GM10266 (cell line): ENCODE results near the gene LRP1B.

Experiments used
- DNase-seq: peaks from one replicate; pipeline ENCODE4 v3.0.0; 2012; ENCODE audit errors: extremely low spot score
- TF ChIP-seq, protein P1 (sequence below): IDR thresholded peaks from 2 replicates; pipeline ENCODE4 v1.5.1; 2012; ENCODE audit warnings: mild to moderate bottlenecking, low read depth; ENCODE audit not compliant: control insufficient read depth, insufficient read depth; ENCODE audit errors: missing control alignments

The LRP1B gene

DNA sequence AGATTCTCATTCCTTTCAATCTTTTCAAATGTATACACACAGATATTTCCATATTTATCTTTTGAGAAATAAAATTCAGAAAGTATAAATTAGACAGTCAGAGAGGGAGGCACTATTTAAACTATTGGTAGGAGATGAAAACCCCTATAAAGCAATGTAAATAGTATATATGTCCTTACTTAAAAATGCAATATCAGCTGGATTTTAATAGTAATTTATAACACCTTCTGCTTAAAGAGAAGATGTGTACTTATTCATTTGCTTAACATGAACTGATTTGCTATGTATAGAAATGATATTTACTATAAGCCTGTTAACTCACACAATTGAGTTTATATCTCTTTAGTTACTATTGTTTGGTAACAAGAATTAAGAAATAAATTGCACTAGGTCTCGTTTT is 163.3 kb downstream of the LRP1B start:
- no peak for DNase-seq
- TF ChIP-seq, protein P1, sequence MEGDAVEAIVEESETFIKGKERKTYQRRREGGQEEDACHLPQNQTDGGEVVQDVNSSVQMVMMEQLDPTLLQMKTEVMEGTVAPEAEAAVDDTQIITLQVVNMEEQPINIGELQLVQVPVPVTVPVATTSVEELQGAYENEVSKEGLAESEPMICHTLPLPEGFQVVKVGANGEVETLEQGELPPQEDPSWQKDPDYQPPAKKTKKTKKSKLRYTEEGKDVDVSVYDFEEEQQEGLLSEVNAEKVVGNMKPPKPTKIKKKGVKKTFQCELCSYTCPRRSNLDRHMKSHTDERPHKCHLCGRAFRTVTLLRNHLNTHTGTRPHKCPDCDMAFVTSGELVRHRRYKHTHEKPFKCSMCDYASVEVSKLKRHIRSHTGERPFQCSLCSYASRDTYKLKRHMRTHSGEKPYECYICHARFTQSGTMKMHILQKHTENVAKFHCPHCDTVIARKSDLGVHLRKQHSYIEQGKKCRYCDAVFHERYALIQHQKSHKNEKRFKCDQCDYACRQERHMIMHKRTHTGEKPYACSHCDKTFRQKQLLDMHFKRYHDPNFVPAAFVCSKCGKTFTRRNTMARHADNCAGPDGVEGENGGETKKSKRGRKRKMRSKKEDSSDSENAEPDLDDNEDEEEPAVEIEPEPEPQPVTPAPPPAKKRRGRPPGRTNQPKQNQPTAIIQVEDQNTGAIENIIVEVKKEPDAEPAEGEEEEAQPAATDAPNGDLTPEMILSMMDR = no peak

DNA sequence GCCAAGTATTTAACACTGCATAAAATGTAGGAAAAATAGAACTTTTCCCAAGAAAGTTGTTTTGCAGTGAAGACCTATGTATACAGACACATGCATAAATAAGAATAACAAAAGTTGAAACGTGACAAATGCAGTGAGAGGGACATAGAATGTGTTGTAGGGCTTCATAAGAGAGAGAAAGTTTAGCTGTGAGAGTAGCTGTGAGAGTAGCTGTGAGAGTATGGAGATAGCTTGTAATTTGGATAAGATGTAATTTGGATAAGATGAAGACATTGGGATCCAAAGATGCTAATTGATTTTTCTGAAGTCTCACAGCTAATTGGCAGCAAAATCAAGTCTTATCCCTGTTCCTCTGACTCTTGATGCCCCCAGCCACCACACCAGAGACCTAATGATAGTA is 170.9 kb downstream of the LRP1B start:
- DNase-seq = no peak
- TF ChIP-seq, protein P1 = no peak

DNA sequence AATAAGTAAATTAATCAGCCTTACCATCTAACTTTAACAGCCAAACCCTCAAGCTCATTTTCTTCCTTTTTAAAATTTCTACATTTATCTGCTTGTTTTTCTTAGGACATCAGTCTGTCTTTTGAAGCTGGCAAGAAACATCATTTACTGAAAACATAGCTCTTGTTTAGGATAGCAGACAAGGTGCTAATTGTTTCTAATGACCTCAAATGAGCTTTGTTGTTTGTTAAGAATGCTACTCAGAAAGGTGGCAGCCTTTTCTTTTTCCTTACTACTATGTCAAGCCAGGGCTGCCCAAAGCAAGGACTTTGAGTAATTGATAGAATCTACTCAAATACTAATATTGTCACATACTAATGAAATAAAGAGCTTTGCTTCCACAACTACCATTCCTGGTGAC is 171.8 kb downstream of the LRP1B start:
- no peak for DNase-seq
- TF ChIP-seq, protein P1 = no peak

DNA sequence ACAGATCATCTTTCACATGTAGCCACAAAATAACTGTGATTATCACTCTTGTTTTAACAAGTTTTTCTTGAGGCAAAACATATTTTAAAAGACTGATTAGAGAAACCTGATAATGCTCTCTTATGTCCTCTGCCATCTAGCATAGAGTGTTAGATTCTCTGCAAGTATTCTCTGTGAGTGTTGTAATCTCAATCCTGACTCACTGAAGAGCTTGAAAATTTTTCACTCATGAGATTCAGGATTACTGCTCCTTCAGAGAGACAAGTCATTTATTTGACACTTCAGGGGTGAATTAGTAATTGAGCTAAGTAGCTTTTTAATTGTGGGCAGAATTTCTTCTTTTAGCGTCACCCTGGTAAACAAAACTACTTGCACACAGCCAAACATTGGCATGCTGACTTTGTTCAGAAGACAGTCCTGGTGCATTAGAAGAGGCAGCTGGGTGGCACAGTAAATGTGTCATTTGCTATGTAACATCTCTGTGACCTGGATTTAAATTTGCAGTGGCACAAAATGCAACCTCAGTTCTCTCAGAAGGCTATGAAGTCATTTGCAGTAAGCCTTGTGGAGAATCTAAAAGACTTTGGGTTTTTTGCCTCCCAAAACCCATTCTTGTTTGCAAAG is 172.9 kb downstream of the LRP1B start:
- TF ChIP-seq, protein P1 = no peak
- DNase-seq = no peak

DNA sequence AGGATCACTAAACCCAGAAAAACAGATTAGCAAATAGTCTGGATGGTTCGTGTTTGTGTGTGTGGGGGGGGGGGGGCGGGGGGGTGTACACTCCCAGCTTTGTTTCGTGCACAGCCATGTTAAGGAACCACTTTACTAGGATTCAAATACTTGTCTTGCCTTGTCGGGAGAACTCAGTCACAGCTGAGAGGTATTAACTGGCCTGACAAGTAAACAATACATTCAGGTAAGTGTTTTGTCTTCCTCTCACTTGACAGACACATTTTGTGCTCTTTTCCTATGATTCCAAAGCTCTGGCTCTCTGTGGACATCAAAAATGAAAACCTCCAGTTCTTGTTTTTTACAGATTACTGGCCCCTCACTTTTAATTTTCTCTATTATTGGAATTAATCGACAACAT is 173.5 kb downstream of the LRP1B start:
- DNase-seq = no peak
- TF ChIP-seq, protein P1 = no peak

DNA sequence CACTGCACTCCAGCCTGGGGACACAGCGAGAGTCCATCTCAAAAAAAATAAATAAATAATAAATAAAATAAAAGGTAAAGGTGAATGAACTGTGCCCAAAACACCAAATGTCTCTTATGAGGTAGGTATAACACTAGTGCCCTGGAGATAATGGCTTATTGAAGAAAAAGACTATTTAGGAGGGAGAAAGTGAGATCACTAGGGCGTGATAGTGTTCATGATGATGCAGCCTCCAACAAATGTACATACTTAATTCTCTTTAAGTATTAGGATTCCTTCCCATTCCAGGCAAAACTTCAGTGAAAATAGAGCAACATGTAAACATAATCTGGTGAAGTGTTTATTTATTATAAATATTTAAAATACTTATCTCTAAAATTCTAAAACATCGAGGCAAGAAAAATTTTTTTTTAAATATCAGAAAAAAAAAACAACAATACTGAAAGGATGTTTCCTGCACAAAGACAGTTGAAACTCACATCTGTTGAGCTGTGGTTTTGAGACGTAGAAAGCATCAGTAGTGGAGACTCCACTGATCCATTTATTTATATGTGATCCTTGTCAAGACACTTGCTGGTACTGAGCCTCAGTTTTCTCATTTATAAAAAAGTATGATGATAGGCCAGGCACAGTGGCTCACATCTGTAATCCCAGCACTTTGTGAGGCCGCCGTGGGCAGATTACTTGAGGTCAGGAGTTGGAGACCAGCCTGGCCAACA is 183.3 kb downstream of the LRP1B start:
- DNase-seq = no peak
- TF ChIP-seq, protein P1 = no peak

DNA sequence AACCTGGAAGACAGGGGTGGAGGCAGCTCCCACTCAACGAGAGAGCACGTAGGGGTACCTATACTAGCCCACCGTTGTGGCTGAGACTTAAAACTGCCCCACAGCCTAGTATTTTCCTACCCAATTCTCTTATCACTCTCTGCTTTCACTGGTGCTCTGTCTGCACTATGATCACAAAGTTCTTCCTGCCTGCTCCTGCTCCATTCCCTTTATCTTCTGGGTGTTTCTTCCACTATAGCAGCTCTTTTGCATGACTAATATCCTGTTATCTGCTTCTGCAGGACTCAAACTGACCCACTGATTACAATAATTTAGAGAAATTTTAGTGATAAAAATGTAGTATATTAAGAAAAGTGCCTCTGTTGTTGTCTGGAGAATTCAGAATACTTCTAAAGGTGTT is 184.8 kb downstream of the LRP1B start:
- TF ChIP-seq, protein P1 = no peak
- DNase-seq = no peak
